K562 (cell line): Measurements from ENCODE around the gene ZNF644. TPM values are rescaled to one million over a fixed set of nuclear protein-coding genes. Genes with fewer than 3 reads are reported as not detected.

Experiments used
- ATAC-seq: fragments of 200-7000 bp; cut with Tn5 transposase; 3 replicates; pipeline ENCODE4 v1.9.1; 2020; ENCODE audit warnings: moderate library complexity
- BruUV-seq: library from RNA; stranded (reverse); fragments of 400-500 nt; replicated peaks from 2 replicates; lab custom pipeline; 2021; lab: Mats Ljungman, UMichigan
- CTCF ChIA-PET: fragments of 300-600 bp; formaldehyde crosslinking; extraction: SDS; loops from one replicate; lab custom pipeline; 2021; ENCODE audit warnings: low intra/inter-chr PET ratio; lab: Yijun Ruan, JAX
- POLR2A ChIA-PET: fragments of 300-600, 350-650 bp; sonication (Branson Sonifier 250); formaldehyde crosslinking; extraction: SDS; loops from one replicate; lab custom pipeline; 2021; ENCODE audit warnings: antibody characterized with exemption, inconsistent platforms; lab: Yijun Ruan, JAX
- DNase-seq, 4 experiments: peaks; one replicate each; pipeline versions ENCODE4 v3.0.0 to v3.0.0-alpha.2; 2011 to 2018; ENCODE audit warnings: low spot score in 3 of 4, mixed read lengths in 3 of 4; ENCODE audit errors: extremely low read depth in 1 of 4
- FAIRE-seq: peaks from 2 replicates; lab custom pipeline; 2011; peaks lifted over from hg19 to GRCh38; lab: Jason Lieb, UNC
- H2AFZ ChIP-seq: 2 replicates; pipeline ENCODE4 v1.6.0; 2011; ENCODE audit warnings: low read depth, low read length, control low read depth, inconsistent platforms
- H3K27ac ChIP-seq: fragments of 200-600 bp; 3 replicates; pipeline ENCODE4 v1.8.0; 2011; ENCODE audit warnings: low read depth, mild to moderate bottlenecking, control low read depth, inconsistent platforms, low read length, moderate library complexity, mixed read lengths; ENCODE audit errors: extremely low read depth
- H3K27me3 ChIP-seq, 2 experiments: fragments of 300-600 bp in 1 of 2; 2 replicates in 1 of 2; 3 replicates in 1 of 2; pipeline versions ENCODE4 v1.6.0 to v1.8.0; 2011; ENCODE audit warnings: inconsistent platforms in 2 of 2, low read length in 2 of 2, mild to moderate bottlenecking in 1 of 2, mixed read lengths in 1 of 2, moderate library complexity in 1 of 2; ENCODE audit not compliant: control insufficient read depth in 2 of 2, insufficient read depth in 2 of 2
- H3K36me3 ChIP-seq: fragments of 300-600 bp; 3 replicates; pipeline ENCODE4 v1.8.0; 2011; ENCODE audit warnings: mild to moderate bottlenecking, low read length, inconsistent platforms; ENCODE audit not compliant: control insufficient read depth, insufficient read depth
- H3K4me1 ChIP-seq, 2 experiments: fragments of 200-600 bp in 1 of 2; replicated peaks in 1 of 2; 2 replicates in 1 of 2; 3 replicates in 1 of 2; pipeline versions ENCODE4 v1.5.1 to v1.8.0; 2011; ENCODE audit warnings: inconsistent platforms in 2 of 2, low read length in 2 of 2, mild to moderate bottlenecking in 1 of 2, mixed read lengths in 1 of 2, moderate library complexity in 1 of 2; ENCODE audit not compliant: control insufficient read depth in 2 of 2, insufficient read depth in 2 of 2
- H3K4me2 ChIP-seq: 2 replicates; pipeline ENCODE4 v1.6.1; 2011; ENCODE audit warnings: low read length, control low read depth, inconsistent platforms, mixed read lengths; ENCODE audit not compliant: insufficient read depth
- H3K4me3 ChIP-seq: fragments of 200-600 bp; sonication (generic), shearing (Covaris generic); 2 replicates; pipeline ENCODE4 v1.5.1; 2016; ENCODE audit warnings: control low read depth, inconsistent platforms
- H3K79me2 ChIP-seq: fragments of 200-600 bp; 3 replicates; pipeline ENCODE4 v1.8.0; 2011; ENCODE audit warnings: low read length, inconsistent platforms; ENCODE audit not compliant: control insufficient read depth, insufficient read depth
- H3K9ac ChIP-seq, 2 experiments: 2 replicates each; pipeline versions ENCODE4 v1.6.0 to v1.6.1; 2011; ENCODE audit warnings: low read depth in 2 of 2, low read length in 2 of 2, control low read depth in 1 of 2, inconsistent platforms in 1 of 2, mild to moderate bottlenecking in 1 of 2, mixed read lengths in 1 of 2; ENCODE audit not compliant: insufficient read depth in 1 of 2
- H3K9me1 ChIP-seq: one replicate; pipeline ENCODE4 v1.6.0; 2011; ENCODE audit warnings: inconsistent platforms, mild to moderate bottlenecking, low read length, moderate library complexity; ENCODE audit not compliant: control insufficient read depth, insufficient read depth
- H3K9me3 ChIP-seq: replicated peaks from 2 replicates; pipeline ENCODE4 v1.5.1; 2011; ENCODE audit warnings: low read depth, low read length, inconsistent platforms; ENCODE audit not compliant: control insufficient read depth, insufficient read depth
- H4K20me1 ChIP-seq: replicated peaks from 2 replicates; pipeline ENCODE4 v1.6.1; 2011; ENCODE audit warnings: low read length, inconsistent platforms, mixed read lengths; ENCODE audit not compliant: control insufficient read depth, insufficient read depth
- MCM5 ChIP-seq: fragments of 450-650 bp; IDR thresholded peaks from 2 replicates; pipeline ENCODE4 v1.6.1; 2016; ENCODE audit warnings: low read depth
- PRDM10 ChIP-seq: fragments of 450-650 bp; IDR thresholded peaks from 2 replicates; pipeline ENCODE4 v1.6.1; 2018; ENCODE audit not compliant: partially characterized antibody
- in situ Hi-C: fragments of 300-500 bp; cut with MboI; formaldehyde crosslinking; loops from 4 replicates; pipeline ENCODE4 v1.15.0; 2018; ENCODE audit warnings: inconsistent platforms, mixed read lengths
- intact Hi-C: fragments of 100-400 bp; cut with micrococcal nuclease; formaldehyde crosslinking; loops from 2 replicates; pipeline ENCODE4 v1.14.2; 2022
- polyA plus RNA-seq, 8 experiments: library from polyadenylated mRNA; depleted of rRNA in 4 of 8; stranded (reverse) in 5 of 8; unstranded in 3 of 8; fragments of >200 nt; fragmentation: Nextera tagmentation in 2 of 8; fragmentation: Illumina TruSeq in 1 of 8; extraction: Ambion mirVana in 2 of 8; extraction: Trizol in 1 of 8; gene quantifications; 2 replicates each; pipeline versions ENCODE4 v1.2.1 to v1.2.3, GENCODE V29; 2011 to 2014; ENCODE audit warnings: inconsistent platforms in 1 of 8, missing spikeins in 1 of 8
- total RNA-seq, 7 experiments: library from RNA; depleted of rRNA in 6 of 7; stranded (reverse); fragments of >200 nt in 6 of 7; fragmentation: Illumina TruSeq in 2 of 7; extraction: Trizol in 2 of 7; gene quantifications; 2 replicates each; pipeline versions ENCODE4 v1.2.1 to v1.2.3, GENCODE V29; 2011 to 2021; ENCODE audit warnings: low replicate concordance in 1 of 7

ZNF644 gene
- total and polyA plus RNA-seq, 9 of the 15 experiments (the other 6 are each of a cell fraction or from before 2014, with no cell fraction given): 25.3 to 71.4 (median 39.6) TPM

GRCh38 chr1:91015794-91016550 is 5.9 kb downstream of the ZNF644 start:
- no peaks in the 10 kb centered on the region for H3K9me1 ChIP-seq
- H3K4me3 ChIP-seq: no peak overlapping the region
- no peaks in the 10 kb centered on the region for H3K27me3 ChIP-seq
- peaks cover 5% of the 10 kb centered on the region; the same call in 1 of the 2 replicates for H4K20me1 ChIP-seq
- no peaks in the 10 kb centered on the region for H3K9me3 ChIP-seq
- in situ Hi-C loops: no loop called here
- CTCF ChIA-PET: no interaction called here
- no peak for ATAC-seq
- intact Hi-C loops: loop anchor here (10.0 kb wide), 1 partner anchor 149 kb away; no protein-coding TSS in a partner anchor
- TF ChIP-seq PRDM10 (peak; percentile 42), MCM5 (no peak)
- POLR2A ChIA-PET: no interaction called here
- peaks cover 3 to 6% of the 10 kb centered on the region in 2 experiments; a peak in 1 of 5 replicates for H3K4me1 ChIP-seq
- no peak for DNase-seq
- BruUV-seq: no TSS peak
- H3K79me2 ChIP-seq: peaks cover 98% of the 10 kb centered on the region
- no peak overlapping the region for H3K9ac ChIP-seq
- H3K4me2 ChIP-seq: no peak overlapping the region
- no peak overlapping the region for H2AFZ ChIP-seq
- H3K36me3 ChIP-seq: peaks cover 46% of the 10 kb centered on the region
- H3K27ac ChIP-seq: no peak overlapping the region
- FAIRE-seq: no peak
